Measurements from ENCODE around the gene ACER3. TPM values are rescaled to one million over a fixed set of nuclear protein-coding genes. Genes with fewer than 3 reads are reported as not detected.

The ACER3 gene
- total and polyA plus RNA-seq, 2 donors (not counting 1 experiment from before 2014, with no cell fraction given): 3.3 to 12.9 TPM

GRCh38 chr11:77024745-77025144, 164.0 kb downstream of the ACER3 start:
- Histone ChIP-seq H3K4me3 (ENCODE audit: control extremely low read depth in 1 of 5, extremely low read depth in 1 of 5, insufficient read depth in 1 of 5, low read depth in 2 of 5, low read length in 4 of 5) (no peak overlapping the region), H3K4me2 (replicated peaks; ENCODE audit: low read depth, low read length, poor library complexity, severe bottlenecking) (no peak overlapping the region), H2AFZ (ENCODE audit: insufficient read depth, low read depth, low read length, poor library complexity, severe bottlenecking) (no peak overlapping the region), H4K20me1 (ENCODE audit: control insufficient read depth, insufficient read depth, low read length, poor library complexity, severe bottlenecking) (no peaks in the 10 kb centered on the region), H3K9ac (ENCODE audit: low read length) (no peak overlapping the region), H3K27me3 (replicated peaks in 1 of 4; ENCODE audit: control extremely low read depth in 1 of 4, control insufficient read depth in 3 of 4, insufficient read depth in 4 of 4, low read length in 3 of 4) (peaks cover 0 to 3% (median 0%) of the 10 kb centered on the region in 4 experiments), H3K79me2 (ENCODE audit: control insufficient read depth, insufficient read depth, low read length) (no peaks in the 10 kb centered on the region), H3K9me3 (ENCODE audit: control extremely low read depth in 1 of 3, control insufficient read depth in 2 of 3, insufficient read depth in 1 of 3, low read length in 2 of 3) (no peaks in the 10 kb centered on the region), H3K4me1 (ENCODE audit: control insufficient read depth in 2 of 2, insufficient read depth in 2 of 2, low read length in 2 of 2) (no peaks in the 10 kb centered on the region), H3K36me3 (replicated peaks in 1 of 2; ENCODE audit: control extremely low read depth in 1 of 2, control insufficient read depth in 1 of 2, extremely low read depth in 1 of 2, insufficient read depth in 2 of 2, low read length in 1 of 2) (peaks cover 0 to 3% of the 10 kb centered on the region in 2 experiments), H3K27ac (ENCODE audit: low read length in 2 of 2) (no peak overlapping the region)
- no peak overlapping the region for H3K27ac Mint-ChIP-seq
- intact Hi-C loops (cut with micrococcal nuclease): no loop called here
- peaks cover 13% of the 10 kb centered on the region for H3K27me3 Mint-ChIP-seq
- CTCF ChIA-PET: interaction anchor here (0.8 to 1.0 kb wide), 2 partner anchors 23 to 156 kb away, joined by 3 to 5 read pairs; no protein-coding TSS in a partner anchor
- ATAC-seq (ENCODE audit: low read depth) (no peak), DNase-seq (no peak)
- POLR2A ChIA-PET: no interaction called here
- H3K4me3 Mint-ChIP-seq: no peak overlapping the region
- H3K9me3 Mint-ChIP-seq (ENCODE audit: insufficient read depth): no peaks in the 10 kb centered on the region
- TF ChIP-seq EZH2 (IDR thresholded peaks at IDR 0.05; ENCODE audit: borderline replicate concordance, insufficient read depth, low read depth, low read length, poor library complexity, severe bottlenecking): no peak
- TF ChIP-seq, protein P1, sequence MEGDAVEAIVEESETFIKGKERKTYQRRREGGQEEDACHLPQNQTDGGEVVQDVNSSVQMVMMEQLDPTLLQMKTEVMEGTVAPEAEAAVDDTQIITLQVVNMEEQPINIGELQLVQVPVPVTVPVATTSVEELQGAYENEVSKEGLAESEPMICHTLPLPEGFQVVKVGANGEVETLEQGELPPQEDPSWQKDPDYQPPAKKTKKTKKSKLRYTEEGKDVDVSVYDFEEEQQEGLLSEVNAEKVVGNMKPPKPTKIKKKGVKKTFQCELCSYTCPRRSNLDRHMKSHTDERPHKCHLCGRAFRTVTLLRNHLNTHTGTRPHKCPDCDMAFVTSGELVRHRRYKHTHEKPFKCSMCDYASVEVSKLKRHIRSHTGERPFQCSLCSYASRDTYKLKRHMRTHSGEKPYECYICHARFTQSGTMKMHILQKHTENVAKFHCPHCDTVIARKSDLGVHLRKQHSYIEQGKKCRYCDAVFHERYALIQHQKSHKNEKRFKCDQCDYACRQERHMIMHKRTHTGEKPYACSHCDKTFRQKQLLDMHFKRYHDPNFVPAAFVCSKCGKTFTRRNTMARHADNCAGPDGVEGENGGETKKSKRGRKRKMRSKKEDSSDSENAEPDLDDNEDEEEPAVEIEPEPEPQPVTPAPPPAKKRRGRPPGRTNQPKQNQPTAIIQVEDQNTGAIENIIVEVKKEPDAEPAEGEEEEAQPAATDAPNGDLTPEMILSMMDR (IDR thresholded peaks at IDR 0.05): no peak
- H3K4me1 Mint-ChIP-seq: peaks cover 4% of the 10 kb centered on the region

- Histone ChIP-seq H3K9ac (ENCODE audit: low read length) (no peak overlapping the region), H4K20me1 (ENCODE audit: control insufficient read depth, insufficient read depth, low read length, poor library complexity, severe bottlenecking) (no peaks in the 10 kb centered on the region), H3K4me3 (ENCODE audit: control extremely low read depth in 1 of 5, extremely low read depth in 1 of 5, insufficient read depth in 1 of 5, low read depth in 2 of 5, low read length in 4 of 5) (no peak overlapping the region), H3K36me3 (replicated peaks in 1 of 2; ENCODE audit: control extremely low read depth in 1 of 2, control insufficient read depth in 1 of 2, extremely low read depth in 1 of 2, insufficient read depth in 2 of 2, low read length in 1 of 2) (no peaks in the 10 kb centered on the region), H3K79me2 (ENCODE audit: control insufficient read depth, insufficient read depth, low read length) (no peaks in the 10 kb centered on the region), H3K4me1 (ENCODE audit: control insufficient read depth in 2 of 2, insufficient read depth in 2 of 2, low read length in 2 of 2) (no peaks in the 10 kb centered on the region), H2AFZ (ENCODE audit: insufficient read depth, low read depth, low read length, poor library complexity, severe bottlenecking) (no peak overlapping the region), H3K9me3 (ENCODE audit: control extremely low read depth in 1 of 3, control insufficient read depth in 2 of 3, insufficient read depth in 1 of 3, low read length in 2 of 3) (no peaks in the 10 kb centered on the region), H3K27ac (ENCODE audit: low read length in 2 of 2) (no peak overlapping the region), H3K4me2 (replicated peaks; ENCODE audit: low read depth, low read length, poor library complexity, severe bottlenecking) (no peak overlapping the region), H3K27me3 (replicated peaks in 1 of 4; ENCODE audit: control extremely low read depth in 1 of 4, control insufficient read depth in 3 of 4, insufficient read depth in 4 of 4, low read length in 3 of 4) (peaks cover 0 to 13% (median 5%) of the 10 kb centered on the region in 4 experiments)
- H3K4me1 Mint-ChIP-seq: peaks cover 4% of the 10 kb centered on the region
- intact Hi-C loops (cut with micrococcal nuclease): no loop called here
- no peak overlapping the region for H3K27ac Mint-ChIP-seq
- peaks cover 23% of the 10 kb centered on the region for H3K27me3 Mint-ChIP-seq
- H3K4me3 Mint-ChIP-seq: no peak overlapping the region
- ChIA-PET POLR2A (no interaction called here), CTCF (no interaction called here)
- WGBS (ENCODE audit: insufficient coverage): no CpG with 5 or more reads among the region's 3 CpGs
- TF ChIP-seq, protein P1 (IDR thresholded peaks at IDR 0.05): no peak
- TF ChIP-seq EZH2 (IDR thresholded peaks at IDR 0.05; ENCODE audit: borderline replicate concordance, insufficient read depth, low read depth, low read length, poor library complexity, severe bottlenecking): no peak
- DNase-seq: no peak
- H3K9me3 Mint-ChIP-seq (ENCODE audit: insufficient read depth): no peaks in the 10 kb centered on the region
- ATAC-seq (ENCODE audit: low read depth): no peak
Measured at GRCh38 chr11:77026221-77026620, 165.5 kb downstream of the ACER3 start.
